CD4-positive, alpha-beta memory T cell (primary cell): ENCODE data around the gene ZNF618. TPM values are rescaled to one million over a fixed set of nuclear protein-coding genes. Genes with fewer than 3 reads are reported as not detected.

Experiments
- CTCF ChIA-PET: fragments of 350-600 bp; sonication (Branson Sonifier 250); formaldehyde crosslinking; loops from one replicate; lab custom pipeline; 2021; ENCODE audit warnings: inconsistent platforms; ENCODE audit not compliant: partially characterized antibody; lab: Charles Lee
- POLR2A ChIA-PET: fragments of 350-600 bp; sonication (Branson Sonifier 250); formaldehyde crosslinking; loops from one replicate; lab custom pipeline; 2021; ENCODE audit not compliant: partially characterized antibody; lab: Charles Lee
- DNase-seq, 5 donors: peaks; one replicate each; pipeline versions ENCODE4 v3.0.0 to v3.0.0-alpha.2; 2020 to 2022; ENCODE audit warnings: mixed read lengths in 1 of 5
- H3K27ac ChIP-seq: one replicate; pipeline ENCODE4 v1.7.0; 2013; ENCODE audit warnings: low read depth, low read length
- H3K27me3 ChIP-seq: 2 replicates; pipeline ENCODE4 v1.7.0; 2013; ENCODE audit warnings: mild to moderate bottlenecking, low read length, moderate library complexity; ENCODE audit not compliant: insufficient read depth
- H3K36me3 ChIP-seq: 2 replicates; pipeline ENCODE4 v1.7.0; 2013; ENCODE audit warnings: mild to moderate bottlenecking, low read length, moderate library complexity; ENCODE audit not compliant: insufficient read depth
- H3K4me1 ChIP-seq: 2 replicates; pipeline ENCODE4 v1.7.0; 2013; ENCODE audit warnings: mild to moderate bottlenecking, low read length, moderate library complexity; ENCODE audit not compliant: insufficient read depth
- H3K4me3 ChIP-seq, 2 donors: one replicate each; pipeline ENCODE4 v1.7.0; 2013; ENCODE audit warnings: low read length in 2 of 2, mild to moderate bottlenecking in 1 of 2
- H3K9me3 ChIP-seq, 2 donors: one replicate each; pipeline ENCODE4 v1.7.0; 2013; ENCODE audit warnings: low read length in 2 of 2, control low read depth in 1 of 2; ENCODE audit not compliant: control insufficient read depth in 1 of 2
- H3K27ac Mint-ChIP-seq, 7 donors: one replicate each; pipeline ENCODE4 v1.8.0; 2020 to 2021; ENCODE audit warnings: mixed read lengths in 7 of 7, mild to moderate bottlenecking in 6 of 7, inconsistent platforms in 3 of 7, moderate library complexity in 3 of 7
- H3K27me3 Mint-ChIP-seq, 2 donors: one replicate each; pipeline ENCODE4 v1.8.0; 2020 to 2021; ENCODE audit warnings: mixed read lengths in 2 of 2
- H3K36me3 Mint-ChIP-seq, 2 donors: one replicate each; pipeline ENCODE4 v1.8.0; 2020 to 2021; ENCODE audit warnings: mixed read lengths in 2 of 2, inconsistent platforms in 1 of 2, mild to moderate bottlenecking in 1 of 2
- H3K4me1 Mint-ChIP-seq, 4 donors: one replicate each; pipeline ENCODE4 v1.8.0; 2020 to 2021; ENCODE audit warnings: mixed read lengths in 4 of 4, mild to moderate bottlenecking in 1 of 4
- H3K4me3 Mint-ChIP-seq, 8 donors: one replicate each; pipeline ENCODE4 v1.8.0; 2020 to 2021; ENCODE audit warnings: mixed read lengths in 8 of 8, mild to moderate bottlenecking in 7 of 8, moderate library complexity in 6 of 8, inconsistent platforms in 3 of 8
- H3K9me3 Mint-ChIP-seq, 8 donors: one replicate each; pipeline ENCODE4 v1.8.0; 2020 to 2021; ENCODE audit warnings: mixed read lengths in 8 of 8, mild to moderate bottlenecking in 5 of 8, inconsistent platforms in 3 of 8, moderate library complexity in 1 of 8
- intact Hi-C: fragments of 100-400 bp; cut with micrococcal nuclease; formaldehyde crosslinking; loops from one replicate; pipeline ENCODE4 v1.15.1; 2023
- polyA plus RNA-seq, 2 donors: library from polyadenylated mRNA; unstranded; fragments of 300-500 nt; fragmentation: Illumina TruSeq; gene quantifications; one replicate each; pipeline ENCODE4 v1.2.3, GENCODE V29; 2021
- total RNA-seq, 2 experiments: library from RNA; stranded (reverse); gene quantifications; one replicate each; pipeline ENCODE4 v1.2.3, GENCODE V29; 2021

ZNF618 gene
- total and polyA plus RNA-seq, 4 experiments from 2014 or later: 0.79 to 1.7 (median 0.80) TPM; not detected in 1

DNA sequence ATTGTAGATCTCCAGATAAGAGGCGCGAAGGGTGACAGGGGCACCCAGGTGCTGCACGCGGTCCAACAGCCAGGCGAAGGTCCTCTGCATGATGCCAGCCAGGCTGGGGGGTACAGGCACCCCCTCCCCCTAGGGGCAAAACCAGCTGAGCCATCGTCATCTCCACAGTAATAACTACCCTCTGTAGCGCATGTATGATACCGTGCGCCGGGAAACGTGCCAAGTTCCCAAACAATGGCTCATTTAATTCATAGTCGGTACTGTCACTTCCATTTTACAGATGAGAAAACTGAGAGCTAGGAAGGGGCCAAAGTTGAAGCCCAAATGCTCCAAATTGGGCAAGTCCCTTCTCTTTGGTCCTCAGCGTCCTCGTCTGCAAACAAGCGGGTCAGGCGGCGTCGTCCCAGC lies 221.5 kb downstream of the ZNF618 start:
- H3K4me1 Mint-ChIP-seq: peaks cover 7 to 14% (median 11%) of the 10 kb centered on the region in 4 donors
- peaks cover 32 to 54% of the 10 kb centered on the region in 2 donors for H3K27me3 Mint-ChIP-seq
- POLR2A ChIA-PET: no interaction called here
- CTCF ChIA-PET: no interaction called here
- peaks cover 5% of the 10 kb centered on the region for H3K27me3 ChIP-seq
- H3K4me3 ChIP-seq: no peak overlapping the region
- no peaks in the 10 kb centered on the region for H3K9me3 ChIP-seq
- H3K36me3 ChIP-seq: no peaks in the 10 kb centered on the region
- peak overlapping the region in 1 of 7 donors; percentile 59 for H3K27ac Mint-ChIP-seq
- peak overlapping the region in 6 of 8 donors; percentile 35 to 71 (median 52) for H3K4me3 Mint-ChIP-seq
- H3K36me3 Mint-ChIP-seq: no peaks in the 10 kb centered on the region
- intact Hi-C loops: no loop called here
- DNase-seq: no peak
- H3K9me3 Mint-ChIP-seq: peaks cover 3 to 10% (median 8%) of the 10 kb centered on the region in 8 donors
- H3K27ac ChIP-seq: no peak overlapping the region
- peaks cover 5% of the 10 kb centered on the region for H3K4me1 ChIP-seq

- Mint-ChIP-seq H3K27me3 (peaks cover 32 to 51% of the 10 kb centered on the region in 2 donors), H3K27ac (no peak overlapping the region), H3K36me3 (no peaks in the 10 kb centered on the region), H3K4me1 (peaks cover 7 to 14% (median 11%) of the 10 kb centered on the region in 4 donors), H3K9me3 (peaks cover 3 to 10% (median 8%) of the 10 kb centered on the region in 8 donors), H3K4me3 (peak overlapping the region in 4 of 8 donors; percentile 39 to 52 (median 42))
- H3K4me3 ChIP-seq: no peak overlapping the region
- peak in 1 of 5 donors; percentile 5 for DNase-seq
- H3K27ac ChIP-seq: no peak overlapping the region
- H3K36me3 ChIP-seq: no peaks in the 10 kb centered on the region
- intact Hi-C loops: no loop called here
- H3K4me1 ChIP-seq: peaks cover 5% of the 10 kb centered on the region
- peaks cover 5% of the 10 kb centered on the region for H3K27me3 ChIP-seq
- POLR2A ChIA-PET: no interaction called here
- no peaks in the 10 kb centered on the region for H3K9me3 ChIP-seq
- CTCF ChIA-PET: no interaction called here
Measured at GRCh38 chr9:114098021-114098935, 222.2 kb downstream of the ZNF618 start.

- ChIA-PET CTCF (interaction anchor here (1.9 to 3.5 kb wide), 2 partner anchors 11 to 16 kb away, joined by 6 to 18 read pairs; no protein-coding TSS in a partner anchor), POLR2A (no interaction called here)
- Histone ChIP-seq H3K27me3 (peaks cover 5% of the 10 kb centered on the region), H3K27ac (no peak within 1 kb of the TSS), H3K36me3 (no peaks in the 10 kb centered on the region), H3K4me1 (peaks cover 5% of the 10 kb centered on the region), H3K4me3 (no peak within 1 kb of the TSS), H3K9me3 (no peaks in the 10 kb centered on the region)
- Mint-ChIP-seq H3K4me1 (peaks cover 7 to 14% (median 11%) of the 10 kb centered on the region in 4 donors), H3K27me3 (peaks cover 32 to 46% of the 10 kb centered on the region in 2 donors), H3K27ac (no peak within 1 kb of the TSS), H3K9me3 (peaks cover 3 to 10% (median 8%) of the 10 kb centered on the region in 8 donors), H3K36me3 (no peaks in the 10 kb centered on the region), H3K4me3 (peak within 1 kb of the TSS in 5 of 8 donors; percentile 25 to 44 (median 39))
- intact Hi-C loops: no loop called here
- DNase-seq: no peak
Measured at GRCh38 chr9:114098936-114099668, 223.0 kb downstream of the ZNF618 start, which contains the start of gene KIF12. TSS of gene KIF12 (minus strand) at chr9:114099292. CDS start at chr9:114099276, 16 bp downstream.

DNA sequence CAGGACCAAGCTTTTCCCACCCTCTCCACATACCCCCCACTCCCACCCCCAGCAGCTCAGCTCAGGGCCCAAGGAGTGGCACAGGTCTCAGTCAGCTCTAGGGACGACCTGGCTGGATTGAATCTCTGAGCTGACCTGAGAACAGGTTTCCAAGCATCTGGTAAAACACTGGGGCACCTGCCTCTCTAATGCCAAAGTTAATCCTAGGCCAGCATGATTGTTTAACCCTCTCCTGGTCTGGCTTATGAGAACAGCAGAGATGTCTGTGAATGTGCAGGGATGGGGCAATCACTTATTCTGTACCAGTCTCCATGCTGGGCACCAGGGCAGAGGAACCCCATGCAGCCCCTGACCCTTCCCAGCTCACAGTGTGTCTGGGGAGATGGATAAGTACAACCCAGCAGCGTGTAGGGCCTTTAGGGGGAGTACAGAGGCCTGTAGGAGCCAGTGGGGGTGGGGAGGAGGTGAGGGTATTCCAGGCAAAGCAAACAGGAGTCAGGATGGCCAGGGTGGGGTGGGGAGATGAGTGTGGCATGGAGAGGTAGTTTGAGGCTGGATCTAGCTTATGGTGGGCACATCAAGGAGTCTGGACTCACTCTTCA lies 223.7 kb downstream of the ZNF618 start:
- intact Hi-C loops: no loop called here
- Mint-ChIP-seq H3K4me3 (peak overlapping the region in 1 of 8 donors; percentile 39), H3K9me3 (peaks cover 3 to 10% (median 8%) of the 10 kb centered on the region in 8 donors), H3K4me1 (peaks cover 7 to 14% (median 11%) of the 10 kb centered on the region in 4 donors), H3K36me3 (no peaks in the 10 kb centered on the region), H3K27ac (no peak overlapping the region), H3K27me3 (peaks cover 30 to 43% of the 10 kb centered on the region in 2 donors)
- no peaks in the 10 kb centered on the region for H3K9me3 ChIP-seq
- H3K4me3 ChIP-seq: no peak overlapping the region
- CTCF ChIA-PET: interaction anchor here (1.9 to 3.5 kb wide), 2 partner anchors 10 to 17 kb away, joined by 6 to 18 read pairs; no protein-coding TSS in a partner anchor
- peaks cover 5% of the 10 kb centered on the region for H3K4me1 ChIP-seq
- no peak for DNase-seq
- H3K27ac ChIP-seq: no peak overlapping the region
- H3K36me3 ChIP-seq: no peaks in the 10 kb centered on the region
- peaks cover 5% of the 10 kb centered on the region for H3K27me3 ChIP-seq
- POLR2A ChIA-PET: no interaction called here

- H3K9me3 ChIP-seq: no peaks in the 10 kb centered on the region
- H3K4me1 ChIP-seq: peaks cover 5% of the 10 kb centered on the region
- peaks cover 30 to 38% of the 10 kb centered on the region in 2 donors for H3K27me3 Mint-ChIP-seq
- H3K4me3 ChIP-seq: no peak overlapping the region
- H3K4me3 Mint-ChIP-seq: peak overlapping the region in 1 of 8 donors; percentile 66
- no peaks in the 10 kb centered on the region for H3K36me3 ChIP-seq
- H3K4me1 Mint-ChIP-seq: peaks cover 7 to 14% (median 11%) of the 10 kb centered on the region in 4 donors
- ChIA-PET CTCF (interaction anchor here (1.9 to 3.5 kb wide), 2 partner anchors 9 to 18 kb away, joined by 6 to 18 read pairs; no protein-coding TSS in a partner anchor), POLR2A (no interaction called here)
- no peak overlapping the region for H3K27ac ChIP-seq
- H3K27ac Mint-ChIP-seq: no peak overlapping the region
- intact Hi-C loops: no loop called here
- no peaks in the 10 kb centered on the region for H3K36me3 Mint-ChIP-seq
- H3K27me3 ChIP-seq: peaks cover 5% of the 10 kb centered on the region
- peaks cover 3 to 10% (median 8%) of the 10 kb centered on the region in 8 donors for H3K9me3 Mint-ChIP-seq
- DNase-seq: no peak
Measured at GRCh38 chr9:114100536-114100935, 224.4 kb downstream of the ZNF618 start.

DNA sequence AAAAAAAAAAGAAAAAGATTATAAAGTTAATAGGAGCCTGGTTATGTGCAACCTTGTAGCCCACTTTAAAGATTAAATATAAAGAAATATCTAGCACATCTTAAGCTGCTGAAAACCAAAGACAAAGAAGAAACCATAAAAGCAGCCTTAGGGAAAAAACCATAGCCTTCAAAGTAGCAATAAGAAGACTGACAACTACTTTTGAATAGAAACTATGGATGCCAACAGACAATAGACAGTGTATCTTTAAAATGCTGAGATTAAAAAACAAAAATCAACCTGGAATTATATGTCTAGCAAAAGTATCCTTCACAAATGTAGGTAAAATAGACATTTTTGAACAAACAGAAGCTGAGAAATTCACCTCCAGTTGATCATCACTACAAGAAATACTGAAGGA lies 226.4 kb downstream of the ZNF618 start:
- no peak overlapping the region for H3K4me3 Mint-ChIP-seq
- no peaks in the 10 kb centered on the region for H3K36me3 ChIP-seq
- no peaks in the 10 kb centered on the region for H3K9me3 ChIP-seq
- peaks cover 3% of the 10 kb centered on the region for H3K4me1 ChIP-seq
- no peak overlapping the region for H3K27ac ChIP-seq
- no peak overlapping the region for H3K4me3 ChIP-seq
- no peak overlapping the region for H3K27ac Mint-ChIP-seq
- H3K36me3 Mint-ChIP-seq: no peaks in the 10 kb centered on the region
- H3K27me3 ChIP-seq: no peaks in the 10 kb centered on the region
- peaks cover 3 to 10% (median 3%) of the 10 kb centered on the region in 4 donors for H3K4me1 Mint-ChIP-seq
- peaks cover 3 to 10% (median 8%) of the 10 kb centered on the region in 8 donors for H3K9me3 Mint-ChIP-seq
- ChIA-PET CTCF (interaction anchor here (0.7 to 1.9 kb wide), 3 partner anchors 10 to 188 kb away, joined by 4 to 7 read pairs (median 5); no protein-coding TSS in a partner anchor), POLR2A (no interaction called here)
- no peak for DNase-seq
- peaks cover 18 to 24% of the 10 kb centered on the region in 2 donors for H3K27me3 Mint-ChIP-seq
- intact Hi-C loops: no loop called here
